Measurements from ENCODE around the gene CAPZA2.
"Not testable (repeated sequence)": the region's sequence is repeated elsewhere in the genome, so short reads cannot be mapped to it uniquely, and the experiment has no call there.

CAPZA2 gene

DNA sequence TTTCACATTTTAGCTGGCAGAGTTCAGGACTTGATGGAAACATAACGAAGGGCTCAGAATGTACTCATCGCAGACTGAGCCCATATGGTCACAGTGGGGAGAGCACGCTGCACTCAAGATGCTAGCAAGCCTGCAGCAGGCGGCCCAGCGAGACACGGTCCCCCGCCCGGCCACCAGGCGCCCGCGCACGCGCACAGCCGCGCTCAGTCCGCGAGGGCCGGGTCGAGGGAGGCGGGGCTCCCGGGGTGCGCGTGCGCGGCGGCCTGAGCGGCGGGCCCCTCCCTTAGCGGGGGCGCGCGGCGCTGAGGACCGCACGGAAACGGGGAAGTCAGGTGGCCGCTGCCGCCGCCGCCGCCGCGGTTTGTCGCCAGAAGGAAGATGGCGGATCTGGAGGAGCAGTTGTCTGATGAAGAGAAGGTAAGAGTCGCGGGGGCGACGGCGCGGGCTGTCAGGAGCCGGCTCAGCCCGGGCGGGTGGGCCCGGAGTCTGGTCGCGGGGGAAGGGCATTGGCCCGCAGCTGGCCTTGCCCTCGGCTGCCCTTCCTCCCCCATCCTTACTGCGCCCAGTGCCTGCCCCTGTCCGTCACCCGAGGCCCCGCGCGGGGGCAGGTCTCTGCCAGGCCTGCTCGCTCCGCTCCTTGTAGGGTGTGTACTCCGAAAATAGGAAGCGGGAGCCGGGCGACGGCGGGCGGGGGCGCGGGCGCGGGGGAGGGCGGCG is at the start of gene CAPZA2:
TSS of gene CAPZA2 (plus strand) at position 354 of the 717 bp plus-strand sequence. CDS start at position 379, 25 bp downstream.
- DNase-seq (ENCODE audit: extremely low spot score, insufficient read length, low read depth) (peak; percentile 99), FAIRE-seq (peak; percentile 77)

DNA sequence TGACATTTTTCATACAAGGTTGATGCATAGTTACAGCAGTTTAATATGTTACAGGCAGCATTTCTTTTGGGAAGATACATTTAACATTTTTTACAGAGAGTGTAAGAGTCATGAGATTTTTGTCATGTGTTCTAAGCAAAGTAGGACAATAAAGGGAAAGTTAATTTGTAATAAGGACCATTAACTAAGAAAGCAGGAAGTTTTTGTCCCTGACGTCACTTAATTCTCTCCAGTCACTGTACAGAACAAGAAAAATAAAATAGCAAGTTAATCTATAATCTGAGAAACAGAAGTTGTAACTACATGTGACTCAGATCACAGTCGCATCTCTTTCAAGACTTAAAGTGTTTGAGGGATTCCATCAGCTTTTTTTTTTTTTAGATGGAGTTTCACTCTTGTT is 49.5 kb upstream of the CAPZA2 start:
- no peak for DNase-seq (ENCODE audit: extremely low spot score, insufficient read length, low read depth)
- no peak for FAIRE-seq

DNA sequence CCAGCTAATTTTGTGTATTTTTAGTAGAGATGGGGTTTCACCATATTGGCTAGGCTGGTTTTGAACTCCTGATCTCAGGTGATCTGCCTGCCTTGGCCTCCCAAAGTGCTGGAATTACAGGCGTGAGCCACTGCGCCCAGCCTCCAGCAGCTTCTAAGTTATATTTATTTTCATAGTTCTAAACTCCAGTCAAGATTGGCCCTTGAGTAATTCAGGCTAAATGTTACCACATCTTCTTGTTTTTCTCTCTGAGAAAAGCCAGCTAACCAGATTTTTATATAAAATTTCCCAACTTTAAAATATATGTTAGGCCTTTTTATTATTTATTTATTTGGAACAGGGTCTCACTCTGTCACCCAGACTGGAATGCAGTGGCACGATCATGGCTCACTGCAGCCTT is 49.0 kb upstream of the CAPZA2 start:
- not testable (repeated sequence) for FAIRE-seq; DNase-seq (ENCODE audit: extremely low spot score, insufficient read length, low read depth)

DNA sequence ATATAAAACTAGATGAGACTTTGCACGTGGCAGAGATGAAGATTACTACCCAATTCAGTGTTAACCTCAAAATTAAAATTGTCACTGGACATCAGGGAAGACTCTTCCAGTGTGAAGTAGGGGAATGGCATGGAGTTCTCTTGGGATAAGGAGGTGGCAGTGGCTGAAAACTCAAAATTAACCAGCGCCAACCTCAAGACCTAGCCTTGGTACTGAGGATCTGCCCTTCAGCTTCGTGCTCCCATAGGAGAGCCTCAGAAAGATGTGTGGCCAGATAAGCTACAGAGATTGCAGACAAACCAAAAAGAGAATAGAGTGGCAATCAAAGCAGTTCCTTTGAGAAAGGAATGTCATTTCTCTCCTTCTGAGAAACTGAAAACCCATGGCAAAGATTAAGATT is 47.3 kb upstream of the CAPZA2 start:
- DNase-seq (ENCODE audit: extremely low spot score, insufficient read length, low read depth), result no peak
- no peak for FAIRE-seq

DNA sequence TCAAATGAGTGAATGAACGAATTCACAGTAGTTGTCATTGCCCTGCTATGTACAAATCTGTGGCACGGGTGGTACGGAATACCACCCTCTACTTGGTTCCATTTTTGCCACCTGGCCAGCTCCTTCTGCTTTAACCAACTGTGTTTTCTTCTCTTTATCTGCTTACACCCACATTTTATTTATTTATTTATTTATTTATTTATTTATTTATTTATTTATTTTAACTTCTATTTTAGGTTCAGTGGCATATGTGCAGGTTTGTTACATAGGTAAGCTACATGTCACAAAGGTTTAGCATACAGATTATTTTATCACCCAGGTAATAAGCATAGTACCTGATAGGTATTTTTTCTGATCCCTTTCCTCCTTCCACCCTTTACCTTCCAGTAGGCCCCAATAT is 42.2 kb upstream of the CAPZA2 start:
- DNase-seq (ENCODE audit: extremely low spot score, insufficient read length, low read depth) (no peak), FAIRE-seq (no peak)

DNA sequence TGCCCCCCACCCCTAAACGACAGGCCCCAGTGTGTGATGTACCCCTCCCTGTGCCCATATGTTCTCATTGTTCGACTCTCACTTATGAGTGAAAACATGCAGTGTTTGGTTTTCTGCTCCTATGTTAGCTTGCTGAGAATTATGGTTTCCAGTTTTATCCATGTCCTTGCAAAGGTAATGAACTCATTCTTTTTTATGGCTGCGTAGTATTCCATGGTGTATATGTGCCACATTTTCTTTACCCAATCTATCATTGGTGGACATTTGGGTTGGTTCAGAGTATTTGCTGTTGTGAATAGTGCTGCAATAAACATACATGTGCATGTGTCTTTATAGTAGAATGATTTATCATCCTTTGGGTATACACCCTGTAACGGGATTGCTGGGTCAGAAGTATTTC is 40.7 kb upstream of the CAPZA2 start:
- FAIRE-seq; DNase-seq (ENCODE audit: extremely low spot score, insufficient read length, low read depth): not testable (repeated sequence)

DNA sequence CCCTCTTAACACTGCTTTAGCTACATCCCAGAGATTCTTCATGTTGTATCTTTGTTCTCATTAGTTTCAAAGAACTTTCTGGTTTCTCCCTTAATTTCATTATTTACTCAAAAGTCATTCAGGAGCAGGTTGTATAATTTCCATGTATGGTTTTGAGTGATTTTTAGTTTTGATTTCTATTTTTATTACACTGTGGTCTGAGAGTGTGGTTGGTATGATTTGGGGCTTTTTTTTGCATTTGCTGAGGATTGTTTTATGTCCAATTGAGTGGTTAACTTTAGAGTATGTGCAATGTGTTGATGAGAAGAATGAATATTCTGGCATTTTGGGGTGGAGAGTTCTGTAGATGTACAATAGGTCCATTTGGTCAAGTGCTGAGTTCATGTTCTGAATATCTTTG is 37.9 kb upstream of the CAPZA2 start:
- DNase-seq (ENCODE audit: extremely low spot score, insufficient read length, low read depth) (no peak), FAIRE-seq (no peak)

DNA sequence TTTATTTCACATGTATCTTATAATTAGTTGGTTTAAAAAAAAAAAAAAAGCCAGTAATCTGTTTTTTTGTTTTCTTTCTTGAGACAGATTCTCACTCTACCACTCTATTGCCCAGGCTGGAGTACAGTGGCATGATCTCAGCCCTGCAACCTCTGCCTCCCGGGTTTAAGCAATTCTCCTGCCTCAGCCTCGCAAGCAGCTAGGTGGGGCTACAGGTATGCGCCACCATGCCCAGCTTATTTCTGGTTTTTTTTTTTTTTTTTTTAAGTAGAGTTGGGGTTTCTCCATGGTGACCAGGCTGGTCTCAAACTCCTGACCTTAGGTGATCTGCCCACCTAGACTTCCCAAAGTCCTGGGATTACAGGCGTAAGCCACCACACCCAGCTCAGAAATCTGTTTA is 34.1 kb upstream of the CAPZA2 start:
- FAIRE-seq, result no peak

DNA sequence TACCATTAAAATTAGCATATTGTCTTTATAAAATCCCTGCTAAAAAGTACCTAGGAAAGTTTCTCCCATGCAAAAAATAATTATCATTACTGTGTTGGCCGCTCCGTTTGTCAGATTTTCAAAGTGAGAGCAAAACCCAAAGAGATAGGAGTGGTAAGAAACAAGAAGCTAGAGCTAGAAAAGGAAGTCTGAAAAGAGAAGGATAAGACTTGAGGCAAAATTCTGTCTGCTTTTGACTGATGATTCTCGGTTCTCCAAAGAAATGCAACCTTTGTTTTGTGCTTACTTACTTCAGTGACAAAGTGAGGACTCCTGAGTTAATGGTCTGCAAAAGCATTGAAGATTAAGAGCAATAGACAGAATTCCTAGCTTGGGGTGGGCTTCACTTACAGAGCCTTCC is 33.3 kb upstream of the CAPZA2 start:
- DNase-seq (ENCODE audit: extremely low spot score, insufficient read length, low read depth), result no peak
- no peak for FAIRE-seq

More for the DNA sequence above, 34.1 kb upstream of the CAPZA2 start:
- no peak for DNase-seq (ENCODE audit: extremely low spot score, insufficient read length, low read depth)

DNA sequence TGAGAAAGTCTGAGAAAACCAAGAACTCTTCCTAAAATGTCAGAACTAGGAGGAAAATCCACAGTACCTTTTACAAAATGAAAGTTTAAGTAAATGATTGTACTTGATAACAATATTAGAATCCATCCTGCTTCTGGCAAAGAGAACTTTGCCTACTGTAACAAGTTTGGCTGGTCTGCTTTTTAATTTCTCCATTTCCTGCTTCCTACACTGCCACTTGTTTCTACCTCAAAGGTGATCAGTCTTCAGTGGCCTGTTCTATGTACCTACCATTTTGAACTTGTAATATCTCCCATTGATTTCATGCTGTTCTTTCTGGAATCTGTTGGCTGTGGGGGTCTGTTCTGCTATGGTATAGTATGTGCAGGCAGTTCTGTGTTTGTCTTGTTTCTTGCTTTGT is 32.9 kb upstream of the CAPZA2 start:
- no peak for DNase-seq (ENCODE audit: extremely low spot score, insufficient read length, low read depth)
- no peak for FAIRE-seq

DNA sequence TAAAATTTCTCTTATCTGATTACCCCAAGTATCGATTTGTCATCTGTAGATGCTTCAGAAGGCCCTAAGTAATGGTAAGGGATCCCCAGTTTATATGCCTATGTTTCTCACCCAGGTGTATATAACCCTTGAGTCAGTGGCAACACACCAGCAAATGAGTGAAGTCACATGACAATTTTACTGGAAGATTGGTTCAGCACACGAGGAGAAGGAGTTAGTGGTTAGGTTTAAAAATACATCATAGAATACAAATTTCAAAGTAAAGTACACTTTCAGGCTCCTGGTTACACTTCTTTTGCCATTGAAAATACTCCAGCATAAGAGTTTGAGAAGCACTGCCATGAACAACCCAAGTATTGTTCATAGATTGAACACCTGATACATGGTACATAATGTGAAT is 29.7 kb upstream of the CAPZA2 start:
- FAIRE-seq (no peak), DNase-seq (ENCODE audit: extremely low spot score, insufficient read length, low read depth) (no peak)

DNA sequence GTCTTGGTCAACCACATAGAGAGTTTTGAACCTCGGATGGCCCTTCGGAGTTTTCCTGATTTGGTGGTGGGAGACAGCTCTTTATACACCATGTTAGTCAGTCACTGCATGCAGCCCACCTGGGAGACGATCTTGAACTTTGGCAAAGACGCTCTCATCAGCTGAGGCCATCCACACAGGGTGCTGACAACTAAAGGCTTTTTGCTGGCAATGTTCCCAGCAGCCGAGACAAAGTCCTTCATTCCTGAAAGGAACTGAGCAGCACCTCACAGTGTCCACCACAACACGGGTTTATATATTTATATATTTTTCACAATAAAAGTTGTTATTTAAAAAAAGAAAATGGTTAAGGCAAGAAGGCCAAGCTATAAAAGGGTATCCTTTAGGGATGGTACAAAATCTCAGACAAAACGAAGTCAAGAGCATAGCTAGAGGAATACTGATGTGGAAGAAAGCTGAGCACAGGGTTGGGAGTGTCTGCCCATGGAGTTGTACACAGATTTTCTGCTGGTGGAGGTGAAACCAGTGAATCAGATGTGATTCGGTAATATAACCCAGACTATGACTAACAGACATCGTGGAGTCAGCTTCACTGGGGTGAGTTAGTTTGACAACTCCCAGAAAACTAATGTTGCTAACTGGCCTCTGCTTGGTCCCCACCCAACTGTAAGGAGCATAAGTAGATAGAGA is 27.4 kb upstream of the CAPZA2 start:
- DNase-seq (ENCODE audit: extremely low spot score, insufficient read length, low read depth) (no peak), FAIRE-seq (no peak)

DNA sequence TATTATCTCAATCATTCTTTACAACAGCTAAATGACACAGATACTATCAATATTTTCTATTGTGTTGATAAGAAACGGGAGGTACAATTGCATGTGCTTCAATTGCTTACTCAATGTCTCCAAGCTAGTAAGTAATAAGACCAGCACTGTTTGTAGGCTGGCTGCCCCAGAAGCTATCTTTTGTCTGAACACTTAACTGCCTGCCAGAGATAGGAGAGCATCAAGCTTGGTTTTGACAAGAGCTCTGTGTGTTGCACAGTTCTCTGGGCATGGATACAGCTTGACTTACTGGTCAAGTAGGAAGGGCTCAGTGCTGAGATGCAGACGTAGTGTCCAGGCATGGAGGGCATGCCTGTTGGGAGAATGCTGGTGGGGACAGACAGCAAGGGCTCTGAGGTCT is 26.3 kb upstream of the CAPZA2 start:
- DNase-seq (ENCODE audit: extremely low spot score, insufficient read length, low read depth), result no peak

DNA sequence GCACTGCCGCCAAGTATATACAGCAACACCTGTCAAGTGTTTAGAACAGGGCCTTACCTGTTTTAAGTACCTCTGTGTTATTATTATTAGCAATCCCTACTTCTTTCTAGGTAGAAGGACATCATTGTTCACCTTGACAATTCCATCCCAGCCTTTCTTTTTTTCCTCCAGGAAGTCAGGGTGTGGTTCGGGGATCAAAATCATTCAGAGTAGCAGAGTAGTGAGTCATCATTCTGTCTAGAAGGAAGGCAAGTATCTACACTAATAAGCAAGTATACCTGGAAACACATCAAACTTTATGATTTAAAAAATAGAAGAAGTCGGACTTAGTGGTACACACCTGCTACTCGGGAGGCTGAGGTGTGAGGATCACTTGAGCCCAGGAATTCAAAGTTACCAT is 25.5 kb upstream of the CAPZA2 start:
- DNase-seq (ENCODE audit: extremely low spot score, insufficient read length, low read depth), result no peak
- no peak for FAIRE-seq

More for the DNA sequence above, 26.3 kb upstream of the CAPZA2 start:
- no peak for FAIRE-seq

DNA sequence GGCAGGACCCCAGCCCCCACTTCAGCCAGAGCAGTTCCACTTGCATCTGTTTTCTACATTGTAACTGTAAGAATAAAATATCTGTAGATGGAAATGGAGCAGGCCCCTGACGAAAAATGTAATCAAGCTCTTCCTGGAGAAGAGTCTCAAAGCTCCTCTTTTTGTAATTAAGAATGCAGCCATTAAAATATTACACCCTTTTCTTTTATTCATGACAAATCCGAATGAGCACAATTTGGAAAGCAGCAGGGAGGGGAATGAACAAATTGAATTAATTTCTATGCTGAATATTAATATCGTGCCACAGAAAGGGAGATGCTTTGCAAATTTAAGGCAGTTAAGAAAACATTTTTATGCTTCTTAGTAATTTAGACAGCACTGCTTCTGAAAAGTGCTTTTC is 24.8 kb upstream of the CAPZA2 start:
- FAIRE-seq, result no peak

DNA sequence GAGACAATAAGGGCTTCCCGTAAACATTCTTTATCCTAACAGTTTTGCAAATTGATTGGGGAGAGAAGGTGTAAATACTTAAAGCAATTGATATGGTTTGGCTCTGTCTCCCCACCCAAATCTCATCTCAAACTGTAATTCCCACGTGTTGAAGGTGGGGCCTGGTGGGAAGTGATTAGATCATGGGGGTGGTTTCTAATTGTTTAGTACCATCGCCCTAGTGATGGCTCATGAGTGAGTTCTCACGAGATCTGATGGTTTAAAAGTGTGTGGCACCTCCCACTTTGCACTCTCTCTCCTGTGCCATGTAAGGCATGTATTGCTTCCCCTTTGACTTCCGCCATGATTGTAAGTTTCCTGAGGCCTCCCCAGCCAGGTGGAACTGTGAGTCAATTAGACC is 22.1 kb upstream of the CAPZA2 start:
- DNase-seq (ENCODE audit: extremely low spot score, insufficient read length, low read depth) (no peak), FAIRE-seq (no peak)

More for the DNA sequence above, 24.8 kb upstream of the CAPZA2 start:
- DNase-seq (ENCODE audit: extremely low spot score, insufficient read length, low read depth), result no peak

DNA sequence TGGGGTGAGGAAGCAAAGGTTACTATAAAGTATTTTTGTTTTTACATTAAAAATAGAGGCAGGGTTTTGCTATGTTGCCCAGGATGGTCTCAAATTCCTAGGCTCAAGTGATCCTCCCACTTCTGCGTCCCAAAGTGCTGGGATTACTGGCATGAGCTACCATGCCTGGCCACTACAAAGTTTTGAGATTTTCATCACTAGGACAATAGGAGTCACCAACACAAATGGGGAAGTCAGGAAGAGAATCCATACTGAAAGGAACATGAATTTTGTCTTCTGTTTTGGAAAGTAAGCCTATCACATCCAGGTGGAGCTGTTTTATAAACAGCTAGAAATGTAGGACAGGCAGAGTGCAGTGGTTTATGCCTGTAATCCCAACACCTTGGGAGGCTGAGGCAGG is 20.0 kb upstream of the CAPZA2 start:
- FAIRE-seq (no peak), DNase-seq (ENCODE audit: extremely low spot score, insufficient read length, low read depth) (no peak)

DNA sequence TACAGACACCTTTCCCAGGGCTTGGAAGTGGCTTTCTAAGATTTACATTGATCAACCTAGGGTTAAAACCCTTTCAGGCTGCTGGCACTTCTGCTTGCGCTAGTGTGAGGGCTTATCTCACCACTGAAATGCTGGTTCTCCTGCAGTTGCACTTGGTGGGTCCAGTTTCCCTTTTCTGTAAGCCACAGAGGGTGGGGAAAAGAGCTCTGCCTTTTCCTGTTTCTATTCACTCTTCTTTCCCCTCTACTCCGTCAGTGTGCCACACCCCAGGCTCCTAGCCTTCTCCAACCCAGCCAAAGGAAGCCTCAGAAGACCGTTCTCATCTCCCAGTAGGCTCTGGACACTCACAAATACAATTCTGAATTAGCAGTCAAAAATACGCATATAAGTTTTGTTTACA is 19.0 kb upstream of the CAPZA2 start:
- FAIRE-seq, result no peak
- no peak for DNase-seq (ENCODE audit: extremely low spot score, insufficient read length, low read depth)

DNA sequence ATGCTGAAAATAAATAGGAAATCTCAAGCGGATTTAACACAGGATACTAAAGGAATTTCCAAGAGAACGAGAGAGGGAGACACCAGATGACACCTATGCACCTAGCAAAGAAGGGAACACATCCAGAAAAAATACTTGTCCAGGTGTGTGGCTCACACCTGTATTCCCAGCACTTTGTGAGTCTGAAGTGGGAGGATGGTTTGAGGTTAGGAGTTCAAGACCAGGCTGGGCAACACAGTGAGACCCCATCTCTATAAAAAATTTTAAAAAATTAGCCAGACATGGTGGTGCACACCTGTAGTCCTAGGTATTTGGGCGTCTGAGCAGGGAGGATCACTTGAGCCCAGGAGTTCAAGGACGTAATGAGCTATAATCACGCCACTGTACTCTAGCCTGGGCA is 11.2 kb upstream of the CAPZA2 start:
- DNase-seq (ENCODE audit: extremely low spot score, insufficient read length, low read depth) (no peak), FAIRE-seq (no peak)

DNA sequence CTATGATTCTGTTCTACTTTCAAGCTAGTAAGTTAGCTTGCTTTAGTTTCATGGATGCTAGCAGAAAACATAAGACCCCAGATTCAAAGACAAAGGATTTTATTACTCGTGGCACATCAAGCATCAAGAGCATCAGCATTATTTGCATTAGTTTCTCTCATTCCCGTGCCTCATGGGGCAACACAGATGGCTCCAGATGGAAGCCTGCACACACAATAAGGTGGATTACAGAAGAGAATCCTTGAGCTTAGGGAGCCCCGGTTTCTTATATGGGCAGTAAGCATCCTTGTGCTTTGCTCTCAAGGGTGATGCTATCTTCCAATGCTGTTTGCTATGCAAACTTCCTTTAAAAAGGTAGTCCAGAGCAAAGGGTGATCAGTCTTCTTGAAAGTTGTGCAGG is 10.7 kb upstream of the CAPZA2 start:
- no peak for FAIRE-seq
- DNase-seq (ENCODE audit: extremely low spot score, insufficient read length, low read depth), result no peak

DNA sequence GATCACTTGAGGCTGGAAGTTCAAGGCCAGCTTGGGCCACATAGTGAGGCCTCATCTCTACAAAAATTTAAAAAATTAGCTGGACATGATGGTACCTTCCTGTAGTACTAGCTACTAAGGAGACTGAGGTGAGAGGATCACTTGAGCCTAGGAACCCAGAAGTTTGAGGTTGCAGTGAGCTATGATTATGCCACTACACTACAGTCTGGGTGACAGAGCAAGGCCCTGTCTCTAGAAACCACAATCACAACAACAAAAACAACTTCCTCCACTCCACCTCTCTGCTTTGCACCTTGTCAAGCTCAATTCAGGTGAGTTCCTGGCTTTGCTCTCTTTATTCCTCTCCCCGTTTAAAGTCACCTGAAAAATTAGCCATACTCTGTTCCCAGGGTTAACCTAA is 8.3 kb upstream of the CAPZA2 start:
- no peak for FAIRE-seq
- no peak for DNase-seq (ENCODE audit: extremely low spot score, insufficient read length, low read depth)

DNA sequence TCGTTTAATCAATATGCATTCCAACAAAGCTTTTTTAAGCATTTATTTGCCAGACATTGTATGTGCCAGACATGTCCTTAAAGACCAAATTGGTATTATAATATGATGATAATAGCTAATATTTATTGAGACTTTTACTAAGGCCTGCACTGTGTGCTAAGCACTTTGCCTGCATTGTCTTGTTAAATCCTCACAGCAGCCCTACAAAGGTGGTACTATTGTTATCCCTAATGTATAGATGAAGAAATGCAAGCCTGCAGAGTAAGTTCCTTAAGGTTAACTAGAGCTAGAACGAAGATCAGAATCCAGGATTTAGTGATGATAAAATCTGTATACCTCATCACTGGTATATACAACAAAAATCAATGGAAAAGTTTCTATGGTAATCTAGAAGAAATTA is 5.3 kb upstream of the CAPZA2 start:
- no peak for FAIRE-seq

More for the DNA sequence above, 5.3 kb upstream of the CAPZA2 start:
- no peak for DNase-seq (ENCODE audit: extremely low spot score, insufficient read length, low read depth)
